ENCODE measurements around the gene ITGAV.

Gene ITGAV

DNA sequence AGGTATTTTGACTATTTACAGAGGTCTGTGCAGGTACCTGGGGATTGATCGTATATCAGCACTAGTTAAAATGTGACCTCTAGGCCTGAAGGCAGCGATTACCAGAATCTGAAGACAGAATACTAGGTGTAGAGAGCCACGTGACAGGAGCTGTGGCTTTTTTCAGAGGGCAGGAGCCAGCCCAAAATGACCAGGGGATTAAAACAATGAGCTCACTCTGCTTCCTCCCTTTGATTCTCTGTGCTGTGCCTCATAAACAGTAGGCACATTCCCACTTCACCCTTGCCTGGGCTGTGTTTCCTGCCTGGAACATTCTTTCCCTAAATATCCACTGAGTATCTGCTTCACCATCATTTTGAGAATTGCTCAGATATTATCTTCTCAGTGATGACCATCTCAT lies 15.2 kb downstream of the ITGAV start:
- TF ChIP-seq TAF1 (IDR thresholded peaks at IDR 0.05; ENCODE audit: borderline replicate concordance, insufficient read depth, low read length) (no peak), POLR2AphosphoS5 (IDR thresholded peaks at IDR 0.05; ENCODE audit: low read depth, low read length) (no peak), FOXP2 (optimal IDR thresholded peaks at IDR 0.05; ENCODE audit: borderline replicate concordance, extremely low read depth, extremely low read length, insufficient read depth) (no peak), SIN3A (IDR thresholded peaks at IDR 0.05; ENCODE audit: borderline replicate concordance, insufficient read depth, low read length) (no peak)
- TF ChIP-seq, protein P1, sequence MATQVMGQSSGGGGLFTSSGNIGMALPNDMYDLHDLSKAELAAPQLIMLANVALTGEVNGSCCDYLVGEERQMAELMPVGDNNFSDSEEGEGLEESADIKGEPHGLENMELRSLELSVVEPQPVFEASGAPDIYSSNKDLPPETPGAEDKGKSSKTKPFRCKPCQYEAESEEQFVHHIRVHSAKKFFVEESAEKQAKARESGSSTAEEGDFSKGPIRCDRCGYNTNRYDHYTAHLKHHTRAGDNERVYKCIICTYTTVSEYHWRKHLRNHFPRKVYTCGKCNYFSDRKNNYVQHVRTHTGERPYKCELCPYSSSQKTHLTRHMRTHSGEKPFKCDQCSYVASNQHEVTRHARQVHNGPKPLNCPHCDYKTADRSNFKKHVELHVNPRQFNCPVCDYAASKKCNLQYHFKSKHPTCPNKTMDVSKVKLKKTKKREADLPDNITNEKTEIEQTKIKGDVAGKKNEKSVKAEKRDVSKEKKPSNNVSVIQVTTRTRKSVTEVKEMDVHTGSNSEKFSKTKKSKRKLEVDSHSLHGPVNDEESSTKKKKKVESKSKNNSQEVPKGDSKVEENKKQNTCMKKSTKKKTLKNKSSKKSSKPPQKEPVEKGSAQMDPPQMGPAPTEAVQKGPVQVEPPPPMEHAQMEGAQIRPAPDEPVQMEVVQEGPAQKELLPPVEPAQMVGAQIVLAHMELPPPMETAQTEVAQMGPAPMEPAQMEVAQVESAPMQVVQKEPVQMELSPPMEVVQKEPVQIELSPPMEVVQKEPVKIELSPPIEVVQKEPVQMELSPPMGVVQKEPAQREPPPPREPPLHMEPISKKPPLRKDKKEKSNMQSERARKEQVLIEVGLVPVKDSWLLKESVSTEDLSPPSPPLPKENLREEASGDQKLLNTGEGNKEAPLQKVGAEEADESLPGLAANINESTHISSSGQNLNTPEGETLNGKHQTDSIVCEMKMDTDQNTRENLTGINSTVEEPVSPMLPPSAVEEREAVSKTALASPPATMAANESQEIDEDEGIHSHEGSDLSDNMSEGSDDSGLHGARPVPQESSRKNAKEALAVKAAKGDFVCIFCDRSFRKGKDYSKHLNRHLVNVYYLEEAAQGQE (IDR thresholded peaks at IDR 0.05; ENCODE audit: insufficient read depth in 1 of 2, low read depth in 2 of 2, low read length in 2 of 2): no peak

DNA sequence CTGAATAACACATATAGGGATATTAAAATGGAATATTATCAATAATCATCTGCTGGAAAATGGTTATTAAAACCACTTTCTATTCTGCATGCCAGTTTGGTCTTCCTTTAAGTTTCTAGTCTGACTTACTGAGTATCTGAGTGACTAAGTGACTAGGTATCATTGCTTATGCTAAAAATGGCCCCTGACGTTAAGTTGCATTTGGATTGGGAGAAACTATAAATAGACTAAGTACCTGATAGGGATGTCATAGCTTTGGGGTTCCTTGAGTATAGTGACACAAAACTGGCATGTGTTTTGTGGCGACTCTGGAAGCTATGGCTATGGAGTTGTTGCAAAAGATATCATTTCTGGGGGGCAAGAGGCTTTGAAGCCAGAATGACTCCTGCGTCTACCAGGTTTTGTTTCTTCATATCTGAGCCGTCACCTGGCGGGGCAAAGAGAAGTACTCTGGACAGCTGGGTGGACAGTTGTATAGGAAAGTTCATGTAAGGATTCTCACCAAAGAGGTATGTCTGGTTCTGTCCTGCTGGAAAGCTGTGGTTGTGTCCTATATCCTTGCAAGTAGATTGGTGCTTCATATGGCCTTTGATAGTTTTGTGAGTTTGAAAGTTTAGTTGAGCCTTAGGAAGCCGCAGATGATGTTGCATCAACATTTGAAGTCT lies 17.9 kb downstream of the ITGAV start:
- TF ChIP-seq FOXP2 (optimal IDR thresholded peaks at IDR 0.05; ENCODE audit: borderline replicate concordance, extremely low read depth, extremely low read length, insufficient read depth) (no peak), SIN3A (IDR thresholded peaks at IDR 0.05; ENCODE audit: borderline replicate concordance, insufficient read depth, low read length) (no peak), TAF1 (IDR thresholded peaks at IDR 0.05; ENCODE audit: borderline replicate concordance, insufficient read depth, low read length) (no peak), POLR2AphosphoS5 (IDR thresholded peaks at IDR 0.05; ENCODE audit: low read depth, low read length) (no peak)
- TF ChIP-seq, protein P1 (IDR thresholded peaks at IDR 0.05; ENCODE audit: insufficient read depth in 1 of 2, low read depth in 2 of 2, low read length in 2 of 2): no peak

DNA sequence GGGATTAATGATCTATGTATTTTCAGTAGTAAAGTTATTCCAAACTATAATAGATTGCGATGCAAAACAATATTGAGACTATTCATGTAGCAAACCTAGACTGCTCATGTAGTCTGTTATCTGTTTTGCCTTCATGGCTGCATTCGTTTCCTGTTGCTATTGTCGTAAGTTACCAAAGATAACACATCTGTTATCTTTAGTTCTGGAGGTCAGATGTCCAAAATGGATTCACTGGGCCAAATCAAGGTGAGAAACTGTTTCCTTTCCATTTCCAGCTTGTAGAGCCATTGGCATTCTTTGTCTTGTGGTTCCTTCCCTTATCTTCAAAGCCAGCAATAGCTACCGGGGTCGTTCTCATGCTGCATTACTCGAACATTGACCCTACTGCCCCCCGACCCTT lies 20.9 kb downstream of the ITGAV start:
- TF ChIP-seq TAF1 (IDR thresholded peaks at IDR 0.05; ENCODE audit: borderline replicate concordance, insufficient read depth, low read length) (no peak), FOXP2 (optimal IDR thresholded peaks at IDR 0.05; ENCODE audit: borderline replicate concordance, extremely low read depth, extremely low read length, insufficient read depth) (no peak), POLR2AphosphoS5 (IDR thresholded peaks at IDR 0.05; ENCODE audit: low read depth, low read length) (no peak), SIN3A (IDR thresholded peaks at IDR 0.05; ENCODE audit: borderline replicate concordance, insufficient read depth, low read length) (no peak)
- TF ChIP-seq, protein P1 (IDR thresholded peaks at IDR 0.05; ENCODE audit: insufficient read depth in 1 of 2, low read depth in 2 of 2, low read length in 2 of 2): no peak

DNA sequence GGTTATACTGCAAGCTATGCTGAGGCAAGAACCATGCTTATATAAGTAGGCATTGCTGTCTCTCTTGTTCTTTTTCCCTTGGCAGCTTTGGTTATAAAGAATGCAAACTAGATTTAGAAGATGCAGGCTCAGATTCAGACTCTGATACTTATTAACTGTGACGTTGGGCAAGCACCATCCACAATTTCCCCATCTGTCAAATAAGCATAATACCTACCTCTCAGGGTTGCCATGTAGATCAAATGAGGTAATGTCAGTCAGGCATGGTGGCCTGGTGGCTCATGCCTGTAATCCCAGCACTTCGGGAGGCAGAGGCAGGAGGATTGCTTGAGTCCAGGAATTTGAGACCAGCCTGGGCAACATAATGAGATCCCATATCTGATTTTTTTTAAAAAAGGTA lies 21.7 kb downstream of the ITGAV start:
- TF ChIP-seq SIN3A (IDR thresholded peaks at IDR 0.05; ENCODE audit: borderline replicate concordance, insufficient read depth, low read length) (no peak), TAF1 (IDR thresholded peaks at IDR 0.05; ENCODE audit: borderline replicate concordance, insufficient read depth, low read length) (no peak), FOXP2 (optimal IDR thresholded peaks at IDR 0.05; ENCODE audit: borderline replicate concordance, extremely low read depth, extremely low read length, insufficient read depth) (no peak), POLR2AphosphoS5 (IDR thresholded peaks at IDR 0.05; ENCODE audit: low read depth, low read length) (no peak)

DNA sequence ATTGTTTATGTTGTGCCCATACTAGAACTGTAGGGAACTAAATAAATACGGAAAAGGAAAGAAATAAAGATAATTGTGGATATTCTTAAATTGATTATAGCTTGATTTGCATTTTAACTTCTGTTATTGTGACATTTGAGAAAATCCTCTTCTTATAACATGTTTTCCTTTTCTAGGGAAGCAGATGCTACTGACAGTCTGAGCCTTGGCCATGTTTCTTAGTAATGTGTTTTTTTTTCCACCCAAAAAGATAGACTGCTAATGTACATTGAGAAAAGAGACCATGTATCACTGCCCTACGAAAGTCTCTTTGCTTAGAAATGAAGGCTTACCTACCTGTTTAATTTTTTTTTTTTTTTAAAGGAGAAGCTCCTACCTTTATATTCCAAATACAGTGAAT lies 22.2 kb downstream of the ITGAV start:
- TF ChIP-seq SIN3A (IDR thresholded peaks at IDR 0.05; ENCODE audit: borderline replicate concordance, insufficient read depth, low read length) (no peak), TAF1 (IDR thresholded peaks at IDR 0.05; ENCODE audit: borderline replicate concordance, insufficient read depth, low read length) (no peak), POLR2AphosphoS5 (IDR thresholded peaks at IDR 0.05; ENCODE audit: low read depth, low read length) (no peak), FOXP2 (optimal IDR thresholded peaks at IDR 0.05; ENCODE audit: borderline replicate concordance, extremely low read depth, extremely low read length, insufficient read depth) (no peak)
- TF ChIP-seq, protein P1 (IDR thresholded peaks at IDR 0.05; ENCODE audit: insufficient read depth in 1 of 2, low read depth in 2 of 2, low read length in 2 of 2): no peak

Data from PFSK-1 (cell line).